SH-SY5Y (cell line): ENCODE measurements around the gene PBX3.

Experiments used
- GATA2 ChIP-seq: IDR thresholded peaks from 2 replicates; pipeline ENCODE4 v1.6.1; 2011; ENCODE audit warnings: mild to moderate bottlenecking, low read depth, low read length
- GATA3 ChIP-seq: IDR thresholded peaks from 2 replicates; pipeline ENCODE4 v1.6.1; 2011; ENCODE audit warnings: low read depth, mild to moderate bottlenecking, low read length, moderate library complexity

DNA sequence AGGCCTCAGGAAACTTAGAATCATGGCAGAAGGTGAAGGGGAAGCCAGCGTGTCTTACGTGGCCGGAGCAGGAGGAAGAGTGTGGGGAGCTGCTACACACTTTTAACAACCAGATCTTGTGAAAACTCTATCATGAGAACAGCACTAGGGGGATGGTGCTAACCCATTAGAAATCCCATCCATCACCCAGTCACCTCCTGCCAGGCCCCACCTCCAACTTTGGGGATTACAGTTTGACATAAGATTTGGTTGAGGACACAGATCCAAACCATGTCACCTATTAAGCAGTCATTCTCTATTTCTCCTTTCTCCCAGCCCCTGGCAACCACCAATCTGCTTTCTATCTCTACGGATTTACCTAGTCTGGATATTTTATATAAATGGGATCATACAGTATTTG is 26.9 kb downstream of the PBX3 start:
- TF ChIP-seq GATA3 (no peak), GATA2 (no peak)
